Astrocyte (in vitro differentiated cells and primary cell): Measurements from ENCODE around the gene LRRC40.

Experiments used
- EZH2 ChIP-seq: IDR thresholded peaks from 2 replicates; pipeline ENCODE4 v1.6.1; 2012; ENCODE audit warnings: mild to moderate bottlenecking, low read length, inconsistent platforms; ENCODE audit not compliant: insufficient read depth
- TF ChIP-seq, protein P1 (sequence below): IDR thresholded peaks from 2 replicates; pipeline ENCODE4 v1.5.1; 2011; ENCODE audit warnings: low read depth, mild to moderate bottlenecking, inconsistent platforms, low read length, moderate library complexity; ENCODE audit not compliant: insufficient read depth

- TF ChIP-seq, protein P1, sequence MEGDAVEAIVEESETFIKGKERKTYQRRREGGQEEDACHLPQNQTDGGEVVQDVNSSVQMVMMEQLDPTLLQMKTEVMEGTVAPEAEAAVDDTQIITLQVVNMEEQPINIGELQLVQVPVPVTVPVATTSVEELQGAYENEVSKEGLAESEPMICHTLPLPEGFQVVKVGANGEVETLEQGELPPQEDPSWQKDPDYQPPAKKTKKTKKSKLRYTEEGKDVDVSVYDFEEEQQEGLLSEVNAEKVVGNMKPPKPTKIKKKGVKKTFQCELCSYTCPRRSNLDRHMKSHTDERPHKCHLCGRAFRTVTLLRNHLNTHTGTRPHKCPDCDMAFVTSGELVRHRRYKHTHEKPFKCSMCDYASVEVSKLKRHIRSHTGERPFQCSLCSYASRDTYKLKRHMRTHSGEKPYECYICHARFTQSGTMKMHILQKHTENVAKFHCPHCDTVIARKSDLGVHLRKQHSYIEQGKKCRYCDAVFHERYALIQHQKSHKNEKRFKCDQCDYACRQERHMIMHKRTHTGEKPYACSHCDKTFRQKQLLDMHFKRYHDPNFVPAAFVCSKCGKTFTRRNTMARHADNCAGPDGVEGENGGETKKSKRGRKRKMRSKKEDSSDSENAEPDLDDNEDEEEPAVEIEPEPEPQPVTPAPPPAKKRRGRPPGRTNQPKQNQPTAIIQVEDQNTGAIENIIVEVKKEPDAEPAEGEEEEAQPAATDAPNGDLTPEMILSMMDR, result no peak
- no peak for TF ChIP-seq EZH2
Measured at GRCh38 chr1:70247768-70248167, 42.4 kb upstream of the LRRC40 start.
